Measurements from ENCODE around the gene TGFA.

Gene TGFA

GRCh38 chr2:70552501-70553333 is 909 bp downstream of the TGFA start:
- DNase-seq (ENCODE audit: low spot score): no peak

GRCh38 chr2:70551167-70551566 is 2.5 kb downstream of the TGFA start:
- no peak for DNase-seq (ENCODE audit: low spot score)

GRCh38 chr2:70549962-70550361 is 3.7 kb downstream of the TGFA start:
- DNase-seq (ENCODE audit: low spot score): no peak

- no peak for DNase-seq (ENCODE audit: low spot score)
These were observed 4.4 kb downstream of the TGFA start for GRCh38 chr2:70549064-70549710.

- no peak for DNase-seq (ENCODE audit: low spot score)
These were observed 5.4 kb downstream of the TGFA start for GRCh38 chr2:70548233-70548632.

DNA sequence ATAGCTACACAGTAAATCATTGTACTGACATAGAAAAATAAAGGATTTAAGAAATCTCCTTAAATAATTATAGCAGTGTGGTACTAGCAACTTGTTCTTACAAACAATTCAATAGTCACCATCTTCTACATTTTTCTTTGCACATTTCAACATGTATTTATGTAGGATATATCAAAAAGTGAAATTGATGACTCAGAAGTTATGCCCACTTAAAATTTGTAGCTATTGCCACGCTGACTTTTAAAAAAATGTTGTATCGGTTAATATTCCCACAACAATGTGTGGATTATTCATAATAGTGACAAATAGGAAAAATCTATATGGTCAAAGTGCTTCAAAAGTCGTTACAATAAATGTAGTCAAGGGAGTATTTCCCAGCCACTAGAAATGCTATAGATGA is 6.7 kb downstream of the TGFA start:
- no peak for DNase-seq (ENCODE audit: low spot score)

DNA sequence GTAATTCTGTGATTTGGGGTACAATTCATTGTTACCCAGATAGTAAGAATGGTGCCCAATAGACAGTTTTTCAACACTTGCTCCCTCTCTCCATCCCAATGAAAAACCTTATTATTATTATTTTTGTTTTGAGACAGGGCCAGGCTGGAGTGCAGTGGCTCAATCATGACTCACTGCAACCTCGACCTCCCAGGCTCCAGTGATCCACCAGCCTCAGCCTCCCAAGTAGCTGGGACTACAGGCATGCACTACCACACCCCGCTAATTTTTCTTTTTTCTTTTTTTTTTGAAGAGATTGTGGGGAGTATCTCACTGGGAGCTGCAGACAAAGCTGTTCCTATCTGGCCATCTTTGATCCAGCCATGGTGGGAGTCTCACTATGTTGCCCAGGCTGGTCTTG is 7.2 kb downstream of the TGFA start:
- DNase-seq (ENCODE audit: low spot score): no peak

GRCh38 chr2:70541481-70542020 is 12.1 kb downstream of the TGFA start:
- DNase-seq (ENCODE audit: low spot score): peak; percentile 27

DNA sequence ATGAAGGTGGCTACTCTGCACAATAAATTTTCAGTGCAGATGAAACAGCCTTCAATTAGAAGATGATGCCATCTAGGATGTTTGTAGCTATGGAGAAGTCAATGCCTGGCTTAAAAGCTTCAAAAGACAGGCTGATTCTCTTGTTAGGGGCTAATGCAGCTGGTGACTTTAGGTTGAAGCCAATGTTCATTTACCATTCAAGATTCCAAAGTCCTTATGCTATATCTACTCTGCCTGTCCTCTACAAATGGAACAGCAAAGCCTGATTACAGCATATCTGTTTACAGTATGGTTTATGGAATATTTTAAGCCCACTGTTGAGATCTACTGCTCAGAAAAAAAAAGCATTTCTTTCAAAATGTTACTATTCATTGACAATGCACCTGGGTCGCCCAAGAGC is 15.8 kb downstream of the TGFA start:
- no peak for DNase-seq (ENCODE audit: low spot score)

DNA sequence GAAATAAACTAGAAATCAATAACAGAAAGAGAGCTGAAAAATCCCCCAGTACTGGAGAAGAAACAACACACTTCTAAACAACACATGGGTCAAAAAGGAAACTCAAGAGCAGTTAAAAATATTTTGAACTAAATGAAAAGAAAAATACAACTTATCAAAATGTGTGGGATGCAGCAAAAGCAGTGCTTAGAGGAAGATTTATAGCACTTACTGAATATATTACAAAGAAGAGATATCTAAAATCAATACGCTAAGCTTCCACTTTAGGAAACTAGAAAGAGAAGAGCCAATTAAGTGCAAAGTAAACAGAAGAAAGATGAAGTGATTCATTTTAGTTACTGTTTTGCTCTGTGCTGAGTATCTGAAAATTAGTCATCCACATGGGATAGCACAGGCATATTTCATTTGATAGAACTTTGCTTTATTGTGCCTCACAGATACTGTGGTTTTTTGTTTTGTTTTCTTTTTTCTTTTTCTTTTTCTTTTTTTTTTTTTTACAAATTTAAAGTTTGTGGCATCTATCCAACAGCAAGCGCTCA is 17.0 kb downstream of the TGFA start:
- no peak for DNase-seq (ENCODE audit: low spot score)

DNA sequence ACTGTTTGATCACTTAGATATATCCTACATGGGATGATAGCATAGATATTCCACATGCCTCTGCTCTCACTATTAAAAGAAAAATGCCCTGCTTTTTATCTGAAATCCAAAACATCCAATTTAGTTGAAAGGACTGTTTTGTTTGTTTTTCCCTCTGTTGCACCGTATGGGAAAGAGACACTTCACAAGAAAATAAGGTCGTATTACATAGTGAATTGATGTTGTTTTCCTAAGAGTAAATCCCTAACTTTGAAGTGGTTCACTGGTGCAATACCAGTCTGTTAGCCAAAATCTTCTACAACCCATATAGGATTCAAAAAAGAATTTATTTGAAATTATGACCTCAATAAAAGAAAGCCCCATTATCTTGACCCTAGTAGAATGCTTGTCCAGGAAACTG is 18.1 kb downstream of the TGFA start:
- no peak for DNase-seq (ENCODE audit: low spot score)

- no peak for DNase-seq (ENCODE audit: low spot score)
These were observed 19.3 kb downstream of the TGFA start for GRCh38 chr2:70534183-70534836.

GRCh38 chr2:70532244-70532935 is 21.2 kb downstream of the TGFA start:
- DNase-seq (ENCODE audit: low spot score): no peak

- DNase-seq (ENCODE audit: low spot score): no peak
These were observed 22.1 kb downstream of the TGFA start for GRCh38 chr2:70531419-70532086.

DNA sequence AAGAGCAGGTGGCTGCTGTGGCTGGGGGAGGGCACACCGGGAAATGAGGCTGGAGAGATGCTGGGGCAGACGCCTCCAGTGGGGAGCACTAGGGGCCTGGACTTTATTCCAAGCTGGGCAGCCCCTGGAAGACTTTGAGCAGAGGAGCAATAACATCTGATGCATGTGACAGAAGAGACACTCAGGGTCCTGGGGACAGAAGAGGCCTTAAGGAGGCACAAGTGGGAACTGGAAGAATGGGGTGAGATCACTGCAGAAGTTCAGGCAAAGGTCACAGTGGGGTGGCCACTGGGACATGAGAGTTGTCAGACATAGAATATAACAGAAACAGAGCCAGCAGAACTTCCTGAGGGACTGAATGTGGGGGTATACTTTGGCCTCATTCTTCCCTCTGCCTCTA is 24.0 kb downstream of the TGFA start:
- DNase-seq (ENCODE audit: low spot score): no peak

- DNase-seq (ENCODE audit: low spot score): no peak
These were observed 24.7 kb downstream of the TGFA start for GRCh38 chr2:70528929-70529328.

- no peak for DNase-seq (ENCODE audit: low spot score)
These were observed 25.4 kb downstream of the TGFA start for GRCh38 chr2:70528276-70528675.

- no peak for DNase-seq (ENCODE audit: low spot score)
These were observed 26.1 kb downstream of the TGFA start for GRCh38 chr2:70527447-70528080.

DNA sequence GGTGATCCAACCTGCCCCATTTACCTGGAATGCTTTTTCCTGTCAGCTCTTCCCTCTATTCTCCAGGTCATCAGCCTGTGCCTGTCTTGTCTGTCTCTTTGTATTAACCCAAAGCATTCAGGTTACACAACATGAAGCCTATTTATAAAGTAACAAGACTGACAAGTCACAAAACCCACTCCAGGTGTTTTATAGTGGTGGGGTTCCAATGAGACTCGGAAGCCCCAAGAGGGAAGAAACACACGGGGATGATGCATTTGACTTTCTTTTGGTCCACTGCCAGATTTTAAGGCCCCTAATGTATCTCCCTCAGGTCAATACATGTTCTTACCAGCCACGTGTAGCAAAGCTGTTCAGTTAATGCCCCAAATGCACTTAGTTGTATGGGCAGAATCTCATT is 27.5 kb downstream of the TGFA start:
- DNase-seq (ENCODE audit: low spot score): no peak

GRCh38 chr2:70525032-70525431 is 28.6 kb downstream of the TGFA start:
- no peak for DNase-seq (ENCODE audit: low spot score)
